Mesothelial cell of epicardium (in vitro differentiated cells): Measurements from ENCODE around the gene FRMPD2. TPM values are rescaled to one million over a fixed set of nuclear protein-coding genes. Genes with fewer than 3 reads are reported as not detected.

Experiments
- DNase-seq, 2 experiments: peaks; one replicate each; pipeline ENCODE4 v3.0.0; 2021; ENCODE audit warnings: low spot score in 2 of 2; ENCODE audit not compliant: unreplicated experiment in 2 of 2
- H3K27ac Mint-ChIP-seq: 2 replicates; pipeline ENCODE4 v1.8.0; 2021; ENCODE audit warnings: mixed read lengths
- H3K27me3 Mint-ChIP-seq: 2 replicates; pipeline ENCODE4 v1.8.0; 2021; ENCODE audit warnings: low read depth, mixed read lengths
- H3K36me3 Mint-ChIP-seq: 2 replicates; pipeline ENCODE4 v1.8.0; 2021; ENCODE audit warnings: mixed read lengths
- H3K4me1 Mint-ChIP-seq: 2 replicates; pipeline ENCODE4 v1.8.0; 2021; ENCODE audit warnings: mixed read lengths
- H3K4me3 Mint-ChIP-seq: 2 replicates; pipeline ENCODE4 v1.8.0; 2021; ENCODE audit warnings: mild to moderate bottlenecking, moderate library complexity, mixed read lengths
- H3K9me3 Mint-ChIP-seq: 2 replicates; pipeline ENCODE4 v1.8.0; 2021; ENCODE audit warnings: mixed read lengths
- CTCF ChIP-seq: fragments of 200-600 bp; sonication (generic); IDR thresholded peaks from one replicate; pipeline ENCODE4 v1.5.0; 2021; ENCODE audit warnings: antibody characterized with exemption; ENCODE audit not compliant: unreplicated experiment
- total RNA-seq: library from RNA; stranded (reverse); gene quantifications from 3 replicates; pipeline ENCODE4 v1.2.1, GENCODE V29; 2021

Gene FRMPD2
- 0.18 to 0.43 TPM (median 0.22 TPM) in 3 replicates for total RNA-seq

- no peak for DNase-seq
- H3K27ac Mint-ChIP-seq = no peak within 1 kb of the TSS
- H3K36me3 Mint-ChIP-seq = no peaks in the 10 kb centered on the region
- peaks cover 4% of the 10 kb centered on the region for H3K9me3 Mint-ChIP-seq
- H3K4me3 Mint-ChIP-seq = no peak within 1 kb of the TSS
- peaks cover 6% of the 10 kb centered on the region for H3K27me3 Mint-ChIP-seq
- no peak for TF ChIP-seq CTCF
- H3K4me1 Mint-ChIP-seq = no peaks in the 10 kb centered on the region
Measured at GRCh38 chr10:48274636-48275035, at the start of gene FRMPD2. Gene FRMPD2, minus strand, starts transcription at chr10:48274696. Its CDS starts 129 bp downstream, at chr10:48274567.

- peaks cover 1% of the 10 kb centered on the region for H3K4me1 Mint-ChIP-seq
- no peak overlapping the region for H3K27ac Mint-ChIP-seq
- peaks cover 13% of the 10 kb centered on the region for H3K36me3 Mint-ChIP-seq
- no peak for DNase-seq
- H3K4me3 Mint-ChIP-seq = no peak overlapping the region
- H3K27me3 Mint-ChIP-seq = no peaks in the 10 kb centered on the region
- H3K9me3 Mint-ChIP-seq = no peaks in the 10 kb centered on the region
- TF ChIP-seq CTCF = no peak
Measured at GRCh38 chr10:48322017-48322416, 47.5 kb upstream of the FRMPD2 start.

- no peak overlapping the region for H3K4me3 Mint-ChIP-seq
- no peak for DNase-seq
- H3K36me3 Mint-ChIP-seq = peaks cover 3% of the 10 kb centered on the region
- H3K4me1 Mint-ChIP-seq = no peaks in the 10 kb centered on the region
- H3K27me3 Mint-ChIP-seq = no peaks in the 10 kb centered on the region
- H3K27ac Mint-ChIP-seq = no peak overlapping the region
- TF ChIP-seq CTCF = no peak
- no peaks in the 10 kb centered on the region for H3K9me3 Mint-ChIP-seq
Measured at GRCh38 chr10:48317321-48317990, 43.0 kb upstream of the FRMPD2 start.

- H3K4me3 Mint-ChIP-seq = no peak overlapping the region
- H3K9me3 Mint-ChIP-seq = no peaks in the 10 kb centered on the region
- DNase-seq = no peak
- no peaks in the 10 kb centered on the region for H3K27me3 Mint-ChIP-seq
- TF ChIP-seq CTCF = no peak
- no peak overlapping the region for H3K27ac Mint-ChIP-seq
- H3K4me1 Mint-ChIP-seq = peaks cover 7% of the 10 kb centered on the region
- H3K36me3 Mint-ChIP-seq = no peaks in the 10 kb centered on the region
Measured at GRCh38 chr10:48316236-48316635, 41.7 kb upstream of the FRMPD2 start.

- no peak overlapping the region for H3K4me3 Mint-ChIP-seq
- TF ChIP-seq CTCF = no peak
- H3K36me3 Mint-ChIP-seq = no peaks in the 10 kb centered on the region
- no peak overlapping the region for H3K27ac Mint-ChIP-seq
- no peaks in the 10 kb centered on the region for H3K9me3 Mint-ChIP-seq
- DNase-seq = no peak
- no peaks in the 10 kb centered on the region for H3K27me3 Mint-ChIP-seq
- H3K4me1 Mint-ChIP-seq = peaks cover 16% of the 10 kb centered on the region
Measured at GRCh38 chr10:48314107-48314506, 39.6 kb upstream of the FRMPD2 start.

GRCh38 chr10:48309711-48310226 lies 35.3 kb upstream of the FRMPD2 start:
- DNase-seq = no peak
- no peak overlapping the region for H3K27ac Mint-ChIP-seq
- peaks cover 29% of the 10 kb centered on the region for H3K4me1 Mint-ChIP-seq
- TF ChIP-seq CTCF = no peak
- peaks cover 3% of the 10 kb centered on the region for H3K27me3 Mint-ChIP-seq
- no peaks in the 10 kb centered on the region for H3K36me3 Mint-ChIP-seq
- H3K4me3 Mint-ChIP-seq = no peak overlapping the region
- no peaks in the 10 kb centered on the region for H3K9me3 Mint-ChIP-seq
